Esophagus squamous epithelium (tissue), 5 donors: ENCODE results near the gene ASPDH. TPM values are rescaled to one million over a fixed set of nuclear protein-coding genes. Genes with fewer than 3 reads are reported as not detected.
A peak's percentile ranks its signal among the peaks of the same experiment; 100 is the strongest.

Source experiments
- DNase-seq: peaks from one replicate; lab custom pipeline; 2025; lab: John Stamatoyannopoulos, UW
- H3K27ac ChIP-seq, 4 donors: fragments of 200-600 bp; sonication (generic); one replicate each; pipeline ENCODE4 v1.5.1; 2016 to 2019; ENCODE audit warnings: mild to moderate bottlenecking in 1 of 4
- H3K27me3 ChIP-seq, 4 donors: fragments of 200-600 bp; sonication (generic); 1 replicate in 3 of 4; 2 replicates in 1 of 4; pipeline versions ENCODE4 v1.5.1 to v1.6.0; 2017 to 2021; ENCODE audit warnings: antibody characterized with exemption in 1 of 4
- H3K36me3 ChIP-seq, 3 donors: fragments of 200-600 bp; sonication (generic); one replicate each; pipeline ENCODE4 v1.5.1; 2016 to 2019
- H3K4me1 ChIP-seq, 3 donors: fragments of 200-600 bp; sonication (generic); one replicate each; pipeline ENCODE4 v1.5.1; 2017 to 2019
- H3K4me3 ChIP-seq, 4 donors: fragments of 200-600 bp; sonication (generic); 1 replicate in 3 of 4; 2 replicates in 1 of 4; pipeline ENCODE4 v1.5.1; 2016 to 2019; ENCODE audit warnings: mild to moderate bottlenecking in 2 of 4, moderate library complexity in 1 of 4
- H3K9me3 ChIP-seq, 3 donors: fragments of 200-600 bp; sonication (generic); one replicate each; pipeline ENCODE4 v1.5.1; 2016 to 2019
- CTCF ChIP-seq, 6 experiments: fragments of 450-650 bp in 4 of 6; fragments of 200-600 bp in 2 of 6; sonication (generic) in 2 of 6; IDR thresholded peaks; one replicate each; pipeline ENCODE4 v1.5.1; 2016 to 2019; ENCODE audit warnings: antibody characterized with exemption in 6 of 6, mild to moderate bottlenecking in 4 of 6, moderate library complexity in 4 of 6
- POLR2A ChIP-seq, 4 donors: fragments of 450-650 bp; IDR thresholded peaks; one replicate each; pipeline ENCODE4 v1.6.1; 2017; ENCODE audit warnings: antibody characterized with exemption in 4 of 4, mild to moderate bottlenecking in 4 of 4, moderate library complexity in 3 of 4
- WGBS, 2 donors: methylation state at CpG; one replicate each; pipeline ENCODE4 v1.1.5; 2018; 5-methylcytosine and 5-hydroxymethylcytosine counted together
- intact Hi-C: fragments of 100-400 bp; cut with DNase I; formaldehyde crosslinking; loops from one replicate; pipeline ENCODE4 v1.15.0; 2022
- total RNA-seq, 4 donors: library from RNA; depleted of rRNA; stranded (reverse); fragments of >200 nt; gene quantifications; one replicate each; pipeline ENCODE4 v1.1.0, GENCODE V29; 2016
- donor health status: DM: yes; HTN: yes; CAD: no.

ASPDH gene
- total RNA-seq, 4 donors from 2014 or later: not detected

GRCh38 chr19:50519006-50519575 is 5.4 kb upstream of the ASPDH start:
- intact Hi-C loops: no loop called here
- Histone ChIP-seq H3K9me3 (no peaks in the 10 kb centered on the region), H3K4me3 (no peak overlapping the region), H3K36me3 (no peaks in the 10 kb centered on the region), H3K27ac (no peak overlapping the region), H3K27me3 (peaks cover 0 to 16% (median 0%) of the 10 kb centered on the region in 4 donors), H3K4me1 (no peaks in the 10 kb centered on the region)
- WGBS, 2 donors: 75 to 100% methylated on average over 7 to 14 of the region's 40 CpGs
- DNase-seq: no peak
- TF ChIP-seq CTCF (IDR thresholded peaks at IDR 0.05) (no peak), POLR2A (IDR thresholded peaks at IDR 0.05) (no peak)

GRCh38 chr19:50518091-50519005 is 4.6 kb upstream of the ASPDH start:
- no peaks in the 10 kb centered on the region for H3K36me3 ChIP-seq
- DNase-seq: no peak
- peaks cover 0 to 22% (median 0%) of the 10 kb centered on the region in 4 donors for H3K27me3 ChIP-seq
- 88 to 98% methylated on average over 12 to 21 of the region's 87 CpGs for WGBS, 2 donors
- intact Hi-C loops: no loop called here
- H3K4me1 ChIP-seq: no peaks in the 10 kb centered on the region
- H3K9me3 ChIP-seq: no peaks in the 10 kb centered on the region
- no peak overlapping the region for H3K4me3 ChIP-seq
- TF ChIP-seq POLR2A (IDR thresholded peaks at IDR 0.05) (no peak), CTCF (IDR thresholded peaks at IDR 0.05) (no peak)
- H3K27ac ChIP-seq: no peak overlapping the region

- WGBS, 2 donors: 90 to 100% methylated on average over 2 to 6 of the region's 37 CpGs
- no peak overlapping the region for H3K27ac ChIP-seq
- no peaks in the 10 kb centered on the region for H3K4me1 ChIP-seq
- no peaks in the 10 kb centered on the region for H3K9me3 ChIP-seq
- no peak overlapping the region for H3K4me3 ChIP-seq
- no peak for TF ChIP-seq CTCF (IDR thresholded peaks at IDR 0.05)
- no peak for TF ChIP-seq POLR2A (IDR thresholded peaks at IDR 0.05)
- intact Hi-C loops: no loop called here
- H3K27me3 ChIP-seq: peaks cover 0 to 22% (median 0%) of the 10 kb centered on the region in 4 donors
- DNase-seq: no peak
- H3K36me3 ChIP-seq: no peaks in the 10 kb centered on the region
These were observed 4.0 kb upstream of the ASPDH start for GRCh38 chr19:50517704-50518075.

- Histone ChIP-seq H3K4me3 (peak overlapping the region in 1 of 4 donors; percentile 23), H3K9me3 (no peaks in the 10 kb centered on the region), H3K4me1 (peaks cover 0 to 1% (median 0%) of the 10 kb centered on the region in 3 donors), H3K36me3 (no peaks in the 10 kb centered on the region), H3K27ac (no peak overlapping the region), H3K27me3 (peaks cover 0 to 22% (median 0%) of the 10 kb centered on the region in 4 donors)
- 34 to 64% methylated on average over 6 to 12 of the region's 53 CpGs for WGBS, 2 donors
- no peak for DNase-seq
- no peak for TF ChIP-seq POLR2A (IDR thresholded peaks at IDR 0.05)
- TF ChIP-seq CTCF (IDR thresholded peaks at IDR 0.05): no peak
- intact Hi-C loops: no loop called here
These were observed 3.4 kb upstream of the ASPDH start for GRCh38 chr19:50516964-50517703.
